GM23248 (cell line): Measurements from ENCODE around the gene CFH.

Experiments used
- EZH2 ChIP-seq: fragments of 200-600 bp; sonication (generic); IDR thresholded peaks from 2 replicates; pipeline ENCODE4 v1.6.1; 2018; ENCODE audit warnings: antibody characterized with exemption, mild to moderate bottlenecking; ENCODE audit not compliant: insufficient read depth, poor library complexity, severe bottlenecking
- EZH2phosphoT487 ChIP-seq: fragments of 200-600 bp; sonication (generic); IDR thresholded peaks from 2 replicates; pipeline ENCODE4 v1.6.1; 2018; ENCODE audit warnings: antibody characterized with exemption, moderate library complexity, mild to moderate bottlenecking, low read depth; ENCODE audit not compliant: insufficient read depth

- TF ChIP-seq EZH2 = no peak
- no peak for TF ChIP-seq EZH2phosphoT487
Measured at GRCh38 chr1:196734460-196734859, 82.6 kb downstream of the CFH start.
